GM21619 (cell line): Measurements from ENCODE around the gene PAXIP1.

Source experiments
- ATAC-seq: cut with Tn5 transposase; IDR thresholded peaks from one replicate; pipeline ENCODE4 v1.9.1; 2021; ENCODE audit not compliant: unreplicated experiment

The PAXIP1 gene

GRCh38 chr7:154913638-154914307, 89.2 kb downstream of the PAXIP1 start:
- peak; percentile 97 for ATAC-seq

GRCh38 chr7:154912871-154913637, 89.9 kb downstream of the PAXIP1 start:
- no peak for ATAC-seq

- ATAC-seq = no peak
Measured at GRCh38 chr7:154911862-154912455, 91.0 kb downstream of the PAXIP1 start.

- no peak for ATAC-seq
Measured at GRCh38 chr7:154911411-154911810, 91.5 kb downstream of the PAXIP1 start.

- no peak for ATAC-seq
Measured at GRCh38 chr7:154910977-154911376, 91.9 kb downstream of the PAXIP1 start.

- no peak for ATAC-seq
Measured at GRCh38 chr7:154910125-154910524, 92.8 kb downstream of the PAXIP1 start.

GRCh38 chr7:154909241-154910105, 93.5 kb downstream of the PAXIP1 start:
- ATAC-seq = no peak

- ATAC-seq = no peak
Measured at GRCh38 chr7:154907651-154908620, 95.0 kb downstream of the PAXIP1 start.

GRCh38 chr7:154906736-154907355, 96.1 kb downstream of the PAXIP1 start:
- ATAC-seq = no peak

GRCh38 chr7:154906201-154906600, 96.7 kb downstream of the PAXIP1 start:
- no peak for ATAC-seq

GRCh38 chr7:154905615-154906014, 97.3 kb downstream of the PAXIP1 start:
- ATAC-seq = no peak

GRCh38 chr7:154905146-154905545, 97.8 kb downstream of the PAXIP1 start:
- ATAC-seq = no peak

- ATAC-seq = no peak
Measured at GRCh38 chr7:154903083-154903731, 99.7 kb downstream of the PAXIP1 start.

- ATAC-seq = no peak
Measured at GRCh38 chr7:154902600-154903082, 100.3 kb downstream of the PAXIP1 start.

GRCh38 chr7:154899862-154900261, 103.1 kb downstream of the PAXIP1 start:
- ATAC-seq = no peak

- ATAC-seq = no peak
Measured at GRCh38 chr7:154898973-154899855, 103.7 kb downstream of the PAXIP1 start.

- ATAC-seq = no peak
Measured at GRCh38 chr7:154896076-154896475, 106.8 kb downstream of the PAXIP1 start.
